ENCODE measurements around the gene BICD1. TPM values are rescaled to one million over a fixed set of nuclear protein-coding genes. Genes with fewer than 3 reads are reported as not detected.

The BICD1 gene
- polyA plus RNA-seq, 2 of the 4 experiments (the other 2 are of a cell fraction), result 13.0 to 24.3 TPM

GRCh38 chr12:32136404-32136803 is 29.8 kb downstream of the BICD1 start:
- ATAC-seq, result no peak; a peak in 2 of 6 replicates
- TF ChIP-seq SREBF2 (IDR thresholded peaks at IDR 0.05) (no peak), ZSCAN20 (CRISPR knock-in tag; IDR thresholded peaks at IDR 0.05) (no peak), FOXS1 (CRISPR knock-in tag; IDR thresholded peaks at IDR 0.05) (no peak), CEBPB (IDR thresholded peaks at IDR 0.05) (no peak), CHD2 (IDR thresholded peaks at IDR 0.05; ENCODE audit: low read length, partially characterized antibody) (no peak), CHD4 (IDR thresholded peaks at IDR 0.05; ENCODE audit: borderline replicate concordance) (no peak), CBX2 (IDR thresholded peaks at IDR 0.05; ENCODE audit: borderline replicate concordance, low read depth) (no peak), ATOH8 (CRISPR knock-in tag; IDR thresholded peaks at IDR 0.05; ENCODE audit: low read depth) (no peak), EP300 (IDR thresholded peaks at IDR 0.05) (no peak), MAZ (IDR thresholded peaks at IDR 0.05; ENCODE audit: borderline replicate concordance, low read depth, low read length) (no peak), BHLHE40 (IDR thresholded peaks at IDR 0.05; ENCODE audit: low read depth, low read length) (no peak), MAFK (IDR thresholded peaks at IDR 0.05; ENCODE audit: partially characterized antibody) (no peak), ZC3H11A (IDR thresholded peaks at IDR 0.05) (no peak), KDM1A (IDR thresholded peaks at IDR 0.05; ENCODE audit: low read depth) (no peak), ELK1 (IDR thresholded peaks at IDR 0.05; ENCODE audit: low read depth, low read length) (no peak), TP53 (CRISPR knock-in tag; IDR thresholded peaks at IDR 0.05) (no peak), EHMT2 (IDR thresholded peaks at IDR 0.05; ENCODE audit: low read depth) (no peak), PHF8 (IDR thresholded peaks at IDR 0.05; ENCODE audit: borderline replicate concordance, low read depth) (no peak), HOXB13 (CRISPR knock-in tag; IDR thresholded peaks at IDR 0.05; ENCODE audit: low read depth) (no peak)
- TF ChIP-seq, protein P1, sequence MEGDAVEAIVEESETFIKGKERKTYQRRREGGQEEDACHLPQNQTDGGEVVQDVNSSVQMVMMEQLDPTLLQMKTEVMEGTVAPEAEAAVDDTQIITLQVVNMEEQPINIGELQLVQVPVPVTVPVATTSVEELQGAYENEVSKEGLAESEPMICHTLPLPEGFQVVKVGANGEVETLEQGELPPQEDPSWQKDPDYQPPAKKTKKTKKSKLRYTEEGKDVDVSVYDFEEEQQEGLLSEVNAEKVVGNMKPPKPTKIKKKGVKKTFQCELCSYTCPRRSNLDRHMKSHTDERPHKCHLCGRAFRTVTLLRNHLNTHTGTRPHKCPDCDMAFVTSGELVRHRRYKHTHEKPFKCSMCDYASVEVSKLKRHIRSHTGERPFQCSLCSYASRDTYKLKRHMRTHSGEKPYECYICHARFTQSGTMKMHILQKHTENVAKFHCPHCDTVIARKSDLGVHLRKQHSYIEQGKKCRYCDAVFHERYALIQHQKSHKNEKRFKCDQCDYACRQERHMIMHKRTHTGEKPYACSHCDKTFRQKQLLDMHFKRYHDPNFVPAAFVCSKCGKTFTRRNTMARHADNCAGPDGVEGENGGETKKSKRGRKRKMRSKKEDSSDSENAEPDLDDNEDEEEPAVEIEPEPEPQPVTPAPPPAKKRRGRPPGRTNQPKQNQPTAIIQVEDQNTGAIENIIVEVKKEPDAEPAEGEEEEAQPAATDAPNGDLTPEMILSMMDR (IDR thresholded peaks at IDR 0.05), result no peak
- H3K9me3 ChIP-seq, result no peaks in the 10 kb centered on the region
- POLR2A ChIA-PET, result no interaction called here
- CTCF ChIA-PET, result no interaction called here
- DNase-seq (ENCODE audit: low read depth in 1 of 2, low spot score in 1 of 2), result no peak
- no peak overlapping the region for H3K4me2 ChIP-seq
- H3K4me1 ChIP-seq, result no peaks in the 10 kb centered on the region
- 68% methylated on average over 4 of the region's 4 CpGs for WGBS (ENCODE audit: missing lambda C conversion rate)
- no peak for FAIRE-seq
- H3K27ac ChIP-seq, result no peak overlapping the region
- no peak overlapping the region for H3K4me3 ChIP-seq

DNA sequence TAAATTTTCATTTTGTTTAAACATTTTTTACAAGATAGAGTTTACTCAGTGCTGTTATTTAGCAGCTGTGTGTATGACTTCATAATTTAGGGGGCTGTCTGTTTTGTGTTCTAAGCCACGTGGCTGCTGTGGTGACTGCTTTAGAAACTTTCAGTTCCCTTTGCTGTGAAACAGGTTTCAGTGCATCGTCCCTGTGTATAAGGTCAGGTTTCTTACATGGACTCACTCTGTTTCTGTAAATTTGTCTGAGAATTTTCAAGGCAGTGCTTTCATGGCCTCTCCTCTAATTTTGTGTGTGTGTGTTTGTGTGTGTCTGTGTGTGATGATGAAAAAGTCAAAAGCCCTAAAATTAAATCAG is 32.4 kb downstream of the BICD1 start:
- Histone ChIP-seq H3K9me3 (no peaks in the 10 kb centered on the region), H3K4me2 (no peak overlapping the region), H3K27ac (no peak overlapping the region), H3K4me1 (no peaks in the 10 kb centered on the region), H3K4me3 (no peak overlapping the region)
- TF ChIP-seq GATA3 (IDR thresholded peaks at IDR 0.05; ENCODE audit: borderline replicate concordance), result no peak
- TF ChIP-seq ESRRA (IDR thresholded peaks at IDR 0.05; ENCODE audit: borderline replicate concordance, low read length), result no peak
- TF ChIP-seq SREBF2 (IDR thresholded peaks at IDR 0.05), result no peak
- TF ChIP-seq NFE2L2 (conservative IDR thresholded peaks at IDR 0.05; ENCODE audit: low read length), result no peak
- no peak for TF ChIP-seq SMC3 (IDR thresholded peaks at IDR 0.05)
- TF ChIP-seq HEYL (CRISPR knock-in tag; IDR thresholded peaks at IDR 0.05), result no peak
- no peak for TF ChIP-seq USF2 (IDR thresholded peaks at IDR 0.05)
- TF ChIP-seq POLR2AphosphoS2 (conservative IDR thresholded peaks at IDR 0.05; ENCODE audit: low read length), result no peak
- TF ChIP-seq REST (IDR thresholded peaks at IDR 0.05), result no peak
- TF ChIP-seq RCOR1 (IDR thresholded peaks at IDR 0.05; ENCODE audit: low read depth, low read length), result no peak
- no peak for TF ChIP-seq KDM1A (IDR thresholded peaks at IDR 0.05; ENCODE audit: low read depth)
- no peak for TF ChIP-seq PHF8 (IDR thresholded peaks at IDR 0.05; ENCODE audit: borderline replicate concordance, low read depth)
- TF ChIP-seq ZC3H11A (IDR thresholded peaks at IDR 0.05), result no peak
- TF ChIP-seq HOXA7 (CRISPR knock-in tag; IDR thresholded peaks at IDR 0.05), result no peak
- TF ChIP-seq CBX8 (IDR thresholded peaks at IDR 0.05), result no peak
- ChIA-PET CTCF (no interaction called here), POLR2A (no interaction called here)
- DNase-seq (ENCODE audit: low read depth in 1 of 2, low spot score in 1 of 2) (no peak), FAIRE-seq (no peak), ATAC-seq (no peak)
- WGBS (ENCODE audit: missing lambda C conversion rate), result 75% methylated on average over 2 of the region's 2 CpGs
